ENCODE data around the gene GORASP1.

- TF ChIP-seq SP1 (IDR thresholded peaks at IDR 0.05) (no peak), SP1 (CRISPR knock-in tag; IDR thresholded peaks at IDR 0.05) (no peak), ELF4 (CRISPR knock-in tag; IDR thresholded peaks at IDR 0.05; ENCODE audit: borderline replicate concordance) (no peak), SMC3 (IDR thresholded peaks at IDR 0.05; ENCODE audit: low read length) (no peak), ZNF235 (CRISPR knock-in tag; IDR thresholded peaks at IDR 0.05; ENCODE audit: borderline replicate concordance) (no peak), KDM5A (IDR thresholded peaks at IDR 0.05; ENCODE audit: borderline replicate concordance, low read length) (no peak), ETV5 (CRISPR knock-in tag; IDR thresholded peaks at IDR 0.05; ENCODE audit: borderline replicate concordance) (no peak), PHB2 (IDR thresholded peaks at IDR 0.05; ENCODE audit: partially characterized antibody) (no peak), CTCF (CRISPR knock-in tag; IDR thresholded peaks at IDR 0.05) (no peak), PBX3 (CRISPR knock-in tag; IDR thresholded peaks at IDR 0.05; ENCODE audit: borderline replicate concordance) (no peak), ZSCAN29 (CRISPR knock-in tag; conservative IDR thresholded peaks at IDR 0.05) (no peak)
Measured at GRCh38 chr3:39142067-39142466, 34.6 kb upstream of the GORASP1 start.
